ENCODE data around the gene FOXO3. TPM values are rescaled to one million over a fixed set of nuclear protein-coding genes. Genes with fewer than 3 reads are reported as not detected.

Gene FOXO3
- total RNA-seq, 1 experiment from 2014 or later = 43.8 TPM

DNA sequence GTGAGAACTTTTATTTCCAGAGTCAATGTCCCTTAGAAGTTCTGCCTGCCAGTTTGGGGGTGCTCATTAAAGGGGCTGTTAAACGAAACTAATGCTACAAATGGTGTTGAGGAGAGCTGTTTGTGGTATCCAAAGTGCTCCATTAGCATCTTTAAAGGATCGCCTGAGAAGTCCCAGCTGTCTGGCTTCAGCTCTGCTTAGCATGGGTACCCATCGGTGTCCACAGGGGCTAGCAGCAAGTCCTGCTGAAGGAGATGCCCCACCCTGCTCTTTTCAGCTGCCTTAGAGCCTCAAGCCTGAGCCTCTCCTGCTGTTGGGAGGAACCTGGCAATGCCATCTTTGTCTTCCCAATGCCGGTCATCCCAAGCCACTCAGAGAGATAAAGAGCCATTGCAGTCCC is 111.1 kb downstream of the FOXO3 start:
- Histone ChIP-seq H3K27ac (ENCODE audit: low read length) (no peak overlapping the region), H3K9me3 (ENCODE audit: control insufficient read depth, insufficient read depth, low read depth, low read length) (no peaks in the 10 kb centered on the region), H3K4me1 (ENCODE audit: control insufficient read depth, insufficient read depth, low read length) (peaks cover 23% of the 10 kb centered on the region), H3K27me3 (ENCODE audit: control insufficient read depth, insufficient read depth, low read length) (no peaks in the 10 kb centered on the region), H3K4me3 (ENCODE audit: low read depth in 2 of 2, low read length in 2 of 2) (no peak overlapping the region), H3K36me3 (ENCODE audit: control insufficient read depth, insufficient read depth, low read length) (no peaks in the 10 kb centered on the region)
- TF ChIP-seq TCF7L2 (IDR thresholded peaks at IDR 0.05; ENCODE audit: low read depth, low read length) (no peak), SIN3A (IDR thresholded peaks at IDR 0.05; ENCODE audit: borderline replicate concordance, insufficient read depth, low read depth, low read length) (no peak), CTCF (IDR thresholded peaks at IDR 0.05) (no peak), POLR2AphosphoS5 (IDR thresholded peaks at IDR 0.05; ENCODE audit: low read depth, low read length) (no peak)
- TF ChIP-seq, protein P1, sequence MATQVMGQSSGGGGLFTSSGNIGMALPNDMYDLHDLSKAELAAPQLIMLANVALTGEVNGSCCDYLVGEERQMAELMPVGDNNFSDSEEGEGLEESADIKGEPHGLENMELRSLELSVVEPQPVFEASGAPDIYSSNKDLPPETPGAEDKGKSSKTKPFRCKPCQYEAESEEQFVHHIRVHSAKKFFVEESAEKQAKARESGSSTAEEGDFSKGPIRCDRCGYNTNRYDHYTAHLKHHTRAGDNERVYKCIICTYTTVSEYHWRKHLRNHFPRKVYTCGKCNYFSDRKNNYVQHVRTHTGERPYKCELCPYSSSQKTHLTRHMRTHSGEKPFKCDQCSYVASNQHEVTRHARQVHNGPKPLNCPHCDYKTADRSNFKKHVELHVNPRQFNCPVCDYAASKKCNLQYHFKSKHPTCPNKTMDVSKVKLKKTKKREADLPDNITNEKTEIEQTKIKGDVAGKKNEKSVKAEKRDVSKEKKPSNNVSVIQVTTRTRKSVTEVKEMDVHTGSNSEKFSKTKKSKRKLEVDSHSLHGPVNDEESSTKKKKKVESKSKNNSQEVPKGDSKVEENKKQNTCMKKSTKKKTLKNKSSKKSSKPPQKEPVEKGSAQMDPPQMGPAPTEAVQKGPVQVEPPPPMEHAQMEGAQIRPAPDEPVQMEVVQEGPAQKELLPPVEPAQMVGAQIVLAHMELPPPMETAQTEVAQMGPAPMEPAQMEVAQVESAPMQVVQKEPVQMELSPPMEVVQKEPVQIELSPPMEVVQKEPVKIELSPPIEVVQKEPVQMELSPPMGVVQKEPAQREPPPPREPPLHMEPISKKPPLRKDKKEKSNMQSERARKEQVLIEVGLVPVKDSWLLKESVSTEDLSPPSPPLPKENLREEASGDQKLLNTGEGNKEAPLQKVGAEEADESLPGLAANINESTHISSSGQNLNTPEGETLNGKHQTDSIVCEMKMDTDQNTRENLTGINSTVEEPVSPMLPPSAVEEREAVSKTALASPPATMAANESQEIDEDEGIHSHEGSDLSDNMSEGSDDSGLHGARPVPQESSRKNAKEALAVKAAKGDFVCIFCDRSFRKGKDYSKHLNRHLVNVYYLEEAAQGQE (IDR thresholded peaks at IDR 0.05; ENCODE audit: insufficient read depth in 1 of 2, low read depth in 2 of 2, low read length in 1 of 2) = no peak
- intact Hi-C loops (cut with micrococcal nuclease; ENCODE audit: unreplicated experiment) (loop anchor here (5.0 kb wide), 1 partner anchor 84 kb away; no protein-coding TSS in a partner anchor), in situ Hi-C loops (cut with HindIII; ENCODE audit: low pct_unique_long_range_greater_than_20kb, low sequenced_read_pairs) (no loop called here)
- BruUV-seq (replicated peaks) = no TSS peak
- ATAC-seq (no peak), DNase-seq (ENCODE audit: low read depth, low spot score) (no peak)
- POLR2A ChIA-PET = no interaction called here
- CTCF ChIA-PET = interaction anchor here (0.5 kb wide), 1 partner anchor 310 kb away, joined by 4 read pairs; no protein-coding TSS in a partner anchor

- H3K27ac ChIP-seq (ENCODE audit: low read length) = no peak overlapping the region
- no TSS peak for BruUV-seq (replicated peaks)
- no peaks in the 10 kb centered on the region for H3K27me3 ChIP-seq (ENCODE audit: control insufficient read depth, insufficient read depth, low read length)
- H3K9me3 ChIP-seq (ENCODE audit: control insufficient read depth, insufficient read depth, low read depth, low read length) = no peaks in the 10 kb centered on the region
- H3K4me3 ChIP-seq (ENCODE audit: low read depth in 2 of 2, low read length in 2 of 2) = no peak overlapping the region
- in situ Hi-C loops (cut with HindIII; ENCODE audit: low pct_unique_long_range_greater_than_20kb, low sequenced_read_pairs) (no loop called here), intact Hi-C loops (cut with micrococcal nuclease; ENCODE audit: unreplicated experiment) (loop anchor here (5.0 kb wide), 1 partner anchor 85 kb away; no protein-coding TSS in a partner anchor)
- ATAC-seq (no peak), DNase-seq (ENCODE audit: low read depth, low spot score) (no peak)
- H3K4me1 ChIP-seq (ENCODE audit: control insufficient read depth, insufficient read depth, low read length) = peaks cover 32% of the 10 kb centered on the region
- ChIA-PET CTCF (no interaction called here), POLR2A (no interaction called here)
- TF ChIP-seq POLR2AphosphoS5 (IDR thresholded peaks at IDR 0.05; ENCODE audit: low read depth, low read length) = no peak
- TF ChIP-seq, protein P1 (IDR thresholded peaks at IDR 0.05; ENCODE audit: insufficient read depth in 1 of 2, low read depth in 2 of 2, low read length in 1 of 2) = no peak
- TF ChIP-seq TCF7L2 (IDR thresholded peaks at IDR 0.05; ENCODE audit: low read depth, low read length) = no peak
- no peak for TF ChIP-seq CTCF (IDR thresholded peaks at IDR 0.05)
- no peak for TF ChIP-seq SIN3A (IDR thresholded peaks at IDR 0.05; ENCODE audit: borderline replicate concordance, insufficient read depth, low read depth, low read length)
- no peaks in the 10 kb centered on the region for H3K36me3 ChIP-seq (ENCODE audit: control insufficient read depth, insufficient read depth, low read length)
These were observed 111.9 kb downstream of the FOXO3 start for GRCh38 chr6:108672641-108673040.
